Measurements from ENCODE around the gene HIVEP3. TPM values are rescaled to one million over a fixed set of nuclear protein-coding genes. Genes with fewer than 3 reads are reported as not detected.
"Not testable (repeated sequence)": the region's sequence is repeated elsewhere in the genome, so short reads cannot be mapped to it uniquely, and the experiment has no call there.

Gene HIVEP3
- total RNA-seq, 1 donor from 2014 or later = 0.37 TPM

- H3K27ac Mint-ChIP-seq = peak overlapping the region; percentile 5
- H3K9ac ChIP-seq = no peak overlapping the region
- no peak overlapping the region for H3K27ac ChIP-seq
- H3K36me3 Mint-ChIP-seq = peaks cover 2% of the 10 kb centered on the region
- H3K27me3 ChIP-seq = peaks cover 4% of the 10 kb centered on the region
- no peak overlapping the region for H2AFZ ChIP-seq (replicated peaks)
- H4K20me1 ChIP-seq (ENCODE audit: low read depth) = no peaks in the 10 kb centered on the region
- peaks cover 6% of the 10 kb centered on the region for H3K27me3 Mint-ChIP-seq (ENCODE audit: insufficient read depth, low read depth)
- TF ChIP-seq EZH2phosphoT487 (IDR thresholded peaks at IDR 0.05) (no peak), EZH2 (IDR thresholded peaks at IDR 0.05) (no peak), CTCF (IDR thresholded peaks at IDR 0.05) (no peak)
- H3K79me2 ChIP-seq (ENCODE audit: low read depth) = no peaks in the 10 kb centered on the region
- no peaks in the 10 kb centered on the region for H3F3A ChIP-seq (ENCODE audit: low read depth)
- peaks cover 11% of the 10 kb centered on the region for H3K9me3 Mint-ChIP-seq
- no peak overlapping the region for H3K4me3 Mint-ChIP-seq
- no peaks in the 10 kb centered on the region for H3K9me3 ChIP-seq (ENCODE audit: low read depth)
- peaks cover 5% of the 10 kb centered on the region for H3K4me1 ChIP-seq
- DNase-seq (ENCODE audit: low spot score) = no peak
- no peaks in the 10 kb centered on the region for H3K36me3 ChIP-seq
- no peaks in the 10 kb centered on the region for H3K4me1 Mint-ChIP-seq
- no peak overlapping the region for H3K4me2 ChIP-seq
- no peak overlapping the region for H3K4me3 ChIP-seq
Observed at GRCh38 chr1:41558761-41559171, 360.0 kb downstream of the HIVEP3 start.

- no peak for DNase-seq (ENCODE audit: low spot score)
- Histone ChIP-seq H2AFZ (replicated peaks) (no peak overlapping the region), H3F3A (ENCODE audit: low read depth) (no peaks in the 10 kb centered on the region), H3K4me2 (no peak overlapping the region), H3K9me3 (ENCODE audit: low read depth) (no peaks in the 10 kb centered on the region), H3K4me1 (peaks cover 4% of the 10 kb centered on the region), H3K79me2 (ENCODE audit: low read depth) (no peaks in the 10 kb centered on the region), H3K9ac (no peak overlapping the region), H3K36me3 (no peaks in the 10 kb centered on the region), H4K20me1 (ENCODE audit: low read depth) (no peaks in the 10 kb centered on the region), H3K27ac (no peak overlapping the region), H3K4me3 (no peak overlapping the region), H3K27me3 (no peaks in the 10 kb centered on the region)
- Mint-ChIP-seq H3K9me3 (peaks cover 11% of the 10 kb centered on the region), H3K4me3 (no peak overlapping the region), H3K36me3 (peaks cover 2% of the 10 kb centered on the region), H3K4me1 (no peaks in the 10 kb centered on the region), H3K27ac (no peak overlapping the region), H3K27me3 (ENCODE audit: insufficient read depth, low read depth) (peaks cover 7% of the 10 kb centered on the region)
- no peak for TF ChIP-seq EZH2phosphoT487 (IDR thresholded peaks at IDR 0.05)
- TF ChIP-seq CTCF (IDR thresholded peaks at IDR 0.05) = no peak
- no peak for TF ChIP-seq EZH2 (IDR thresholded peaks at IDR 0.05)
Observed at GRCh38 chr1:41557751-41558455, 360.8 kb downstream of the HIVEP3 start.

- not testable (repeated sequence) for H3K4me3 Mint-ChIP-seq; H3K4me1 Mint-ChIP-seq; H2AFZ ChIP-seq (replicated peaks); H3K79me2 ChIP-seq (ENCODE audit: low read depth); H3K27ac ChIP-seq; H3K36me3 ChIP-seq; H3K27ac Mint-ChIP-seq; H3K4me2 ChIP-seq; H3K27me3 ChIP-seq; H3K9ac ChIP-seq; DNase-seq (ENCODE audit: low spot score); H3K9me3 ChIP-seq (ENCODE audit: low read depth); H4K20me1 ChIP-seq (ENCODE audit: low read depth); H3F3A ChIP-seq (ENCODE audit: low read depth); H3K4me1 ChIP-seq; H3K36me3 Mint-ChIP-seq; H3K4me3 ChIP-seq; H3K27me3 Mint-ChIP-seq (ENCODE audit: insufficient read depth, low read depth)
- peaks cover 18% of the 10 kb centered on the region for H3K9me3 Mint-ChIP-seq
Observed at GRCh38 chr1:41554746-41555145, 364.0 kb downstream of the HIVEP3 start.

GRCh38 chr1:41547781-41548560, 370.8 kb downstream of the HIVEP3 start:
- Histone ChIP-seq H3K4me1 (peaks cover 8% of the 10 kb centered on the region), H2AFZ (replicated peaks) (no peak overlapping the region), H4K20me1 (ENCODE audit: low read depth) (no peaks in the 10 kb centered on the region), H3K9me3 (ENCODE audit: low read depth) (no peaks in the 10 kb centered on the region), H3K4me3 (no peak overlapping the region), H3K27me3 (no peaks in the 10 kb centered on the region), H3K36me3 (no peaks in the 10 kb centered on the region), H3F3A (ENCODE audit: low read depth) (no peaks in the 10 kb centered on the region), H3K4me2 (peak overlapping the region; percentile 31), H3K9ac (no peak overlapping the region), H3K79me2 (ENCODE audit: low read depth) (no peaks in the 10 kb centered on the region), H3K27ac (no peak overlapping the region)
- peak; percentile 46 for DNase-seq (ENCODE audit: low spot score)
- TF ChIP-seq EZH2 (IDR thresholded peaks at IDR 0.05) = no peak
- no peak for TF ChIP-seq EZH2phosphoT487 (IDR thresholded peaks at IDR 0.05)
- no peak for TF ChIP-seq CTCF (IDR thresholded peaks at IDR 0.05)
- peaks cover 10% of the 10 kb centered on the region for H3K27me3 Mint-ChIP-seq (ENCODE audit: insufficient read depth, low read depth)
- peaks cover 7% of the 10 kb centered on the region for H3K9me3 Mint-ChIP-seq
- no peak overlapping the region for H3K4me3 Mint-ChIP-seq
- peaks cover 4% of the 10 kb centered on the region for H3K4me1 Mint-ChIP-seq
- peak overlapping the region; percentile 68 for H3K27ac Mint-ChIP-seq
- H3K36me3 Mint-ChIP-seq = no peaks in the 10 kb centered on the region
